Stimulated activated effector memory CD8-positive, alpha-beta T cell treated with anti-CD3 and anti-CD28 coated beads, Interleukin-12 subunit alpha, Interleukin-12 subunit beta, amount 100 ng/mL, for 72 hours (primary cell): ENCODE results near the gene SPACA6.
"Not testable (repeated sequence)": the region's sequence is repeated elsewhere in the genome, so short reads cannot be mapped to it uniquely, and the experiment has no call there.

Experiments
- ATAC-seq: fragments of 150-1000 bp; cut with Tn5 transposase; 2 replicates; pipeline ENCODE4 v1.10.0; 2021
- DNase-seq, 2 donors: peaks; one replicate each; pipeline ENCODE4 v3.0.0; 2021 to 2022; ENCODE audit warnings: low spot score in 2 of 2
- H3K27ac Mint-ChIP-seq: one replicate; pipeline ENCODE4 v1.8.0; 2022; ENCODE audit warnings: mild to moderate bottlenecking, mixed read lengths
- H3K36me3 Mint-ChIP-seq: one replicate; pipeline ENCODE4 v1.8.0; 2022; ENCODE audit warnings: mild to moderate bottlenecking, mixed read lengths
- H3K4me1 Mint-ChIP-seq: one replicate; pipeline ENCODE4 v1.8.0; 2022; ENCODE audit warnings: mixed read lengths
- H3K4me3 Mint-ChIP-seq: one replicate; pipeline ENCODE4 v1.8.0; 2022; ENCODE audit warnings: mild to moderate bottlenecking, mixed read lengths
- H3K9me3 Mint-ChIP-seq: one replicate; pipeline ENCODE4 v1.8.0; 2022; ENCODE audit warnings: mixed read lengths

The SPACA6 gene

DNA sequence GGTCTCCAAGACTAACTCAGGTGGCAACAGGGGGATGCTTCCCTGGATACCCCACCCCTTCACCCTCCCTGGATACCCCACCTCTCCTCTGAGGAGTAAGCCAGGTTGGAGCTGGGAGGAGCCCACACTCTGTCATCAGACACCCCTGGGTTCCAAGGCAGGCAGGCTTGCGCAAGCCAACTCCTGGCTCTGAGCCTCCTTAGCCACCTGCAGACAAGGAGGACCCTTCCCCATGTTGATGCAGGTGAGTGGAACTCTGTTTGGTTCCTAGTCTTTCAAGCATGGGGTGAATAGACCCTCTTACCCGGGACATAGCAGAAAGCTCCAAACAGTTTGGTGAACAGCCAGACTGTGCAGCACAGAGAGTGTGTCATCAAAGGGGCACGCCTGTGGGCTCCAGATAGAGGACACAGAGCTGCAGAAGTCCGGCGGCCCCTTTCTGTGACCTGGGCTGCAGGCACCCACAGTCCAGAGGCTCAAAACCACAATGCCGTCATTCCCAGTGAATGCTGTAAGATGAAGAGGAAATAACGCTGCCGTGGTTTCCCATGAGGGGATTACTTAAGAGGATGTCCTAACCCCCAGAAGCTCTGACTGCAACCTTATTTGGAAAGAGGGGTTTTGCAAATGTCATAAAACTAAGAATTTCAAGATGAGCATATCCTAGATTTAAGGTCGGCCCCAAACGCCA, 42.8 kb downstream of the SPACA6 start:
- Mint-ChIP-seq H3K36me3 (no peaks in the 10 kb centered on the region), H3K27ac (no peak overlapping the region), H3K4me1 (no peaks in the 10 kb centered on the region), H3K9me3 (peaks cover 1% of the 10 kb centered on the region), H3K4me3 (no peak overlapping the region)
- no peak for DNase-seq
- ATAC-seq, result peak; percentile 36

DNA sequence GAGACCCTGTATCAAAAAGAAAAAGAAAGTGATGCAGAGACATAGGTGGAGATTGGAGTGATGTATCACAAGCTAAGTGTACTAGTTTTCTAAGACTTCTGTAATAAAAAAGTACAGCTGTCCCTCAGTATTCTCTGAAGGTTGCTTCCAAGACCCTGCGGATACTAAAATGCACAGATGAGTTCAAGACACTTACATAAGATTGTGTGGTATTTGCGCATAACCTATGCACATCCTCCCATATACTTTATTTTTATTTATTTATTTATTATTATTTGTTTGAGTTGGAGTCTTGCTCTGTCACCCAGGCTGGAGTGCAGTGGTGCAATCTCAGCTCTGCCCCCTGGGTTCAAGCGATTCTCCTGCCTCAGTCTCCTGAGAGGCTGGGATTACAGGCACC, 44.3 kb downstream of the SPACA6 start:
- no peaks in the 10 kb centered on the region for H3K4me1 Mint-ChIP-seq
- H3K27ac Mint-ChIP-seq, result no peak overlapping the region
- no peak overlapping the region for H3K4me3 Mint-ChIP-seq
- no peaks in the 10 kb centered on the region for H3K36me3 Mint-ChIP-seq
- ATAC-seq (no peak), DNase-seq (no peak)
- no peaks in the 10 kb centered on the region for H3K9me3 Mint-ChIP-seq

- no peak for ATAC-seq
- H3K27ac Mint-ChIP-seq, result no peak overlapping the region
- H3K36me3 Mint-ChIP-seq, result no peaks in the 10 kb centered on the region
- H3K4me1 Mint-ChIP-seq, result no peaks in the 10 kb centered on the region
- DNase-seq, result no peak
- H3K4me3 Mint-ChIP-seq, result no peak overlapping the region
- H3K9me3 Mint-ChIP-seq, result no peaks in the 10 kb centered on the region
Observed at GRCh38 chr19:51737924-51738323, 44.8 kb downstream of the SPACA6 start.

GRCh38 chr19:51738523-51738922, 45.4 kb downstream of the SPACA6 start:
- H3K9me3 Mint-ChIP-seq, ATAC-seq, H3K27ac Mint-ChIP-seq, DNase-seq, H3K36me3 Mint-ChIP-seq, H3K4me1 Mint-ChIP-seq, H3K4me3 Mint-ChIP-seq: not testable (repeated sequence)

GRCh38 chr19:51739466-51740213, 46.5 kb downstream of the SPACA6 start:
- H3K4me1 Mint-ChIP-seq, result no peaks in the 10 kb centered on the region
- ATAC-seq (no peak), DNase-seq (no peak)
- no peaks in the 10 kb centered on the region for H3K9me3 Mint-ChIP-seq
- no peak overlapping the region for H3K4me3 Mint-ChIP-seq
- no peaks in the 10 kb centered on the region for H3K36me3 Mint-ChIP-seq
- no peak overlapping the region for H3K27ac Mint-ChIP-seq

GRCh38 chr19:51740356-51740755, 47.2 kb downstream of the SPACA6 start:
- ATAC-seq (no peak), DNase-seq (no peak)
- no peak overlapping the region for H3K4me3 Mint-ChIP-seq
- H3K36me3 Mint-ChIP-seq, result no peaks in the 10 kb centered on the region
- H3K27ac Mint-ChIP-seq, result no peak overlapping the region
- H3K9me3 Mint-ChIP-seq, result peaks cover 1% of the 10 kb centered on the region
- no peaks in the 10 kb centered on the region for H3K4me1 Mint-ChIP-seq

DNA sequence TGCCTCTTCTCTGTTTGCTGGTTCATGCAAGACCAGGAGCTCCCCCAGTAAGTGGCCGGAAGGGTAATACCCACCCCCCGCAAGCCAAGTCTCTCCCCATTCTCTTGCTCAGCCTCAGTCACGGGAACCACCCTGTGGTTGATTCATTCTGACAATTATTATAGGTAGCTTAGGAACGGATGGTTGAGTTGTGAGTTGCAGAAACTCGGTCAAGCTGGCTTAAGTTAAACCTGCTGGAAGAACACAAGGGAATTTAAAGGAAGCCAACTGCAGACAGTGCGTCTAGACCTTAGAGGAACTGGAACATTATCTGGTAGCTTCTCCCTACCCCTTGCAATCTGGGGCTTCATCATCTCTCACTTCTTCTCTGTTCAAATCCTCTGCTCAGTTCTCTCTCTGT, 49.7 kb downstream of the SPACA6 start:
- Mint-ChIP-seq H3K4me3 (no peak overlapping the region), H3K36me3 (no peaks in the 10 kb centered on the region), H3K27ac (no peak overlapping the region), H3K4me1 (no peaks in the 10 kb centered on the region), H3K9me3 (peaks cover 3% of the 10 kb centered on the region)
- ATAC-seq, result no peak
- DNase-seq, result no peak

GRCh38 chr19:51743405-51743804, 50.3 kb downstream of the SPACA6 start:
- ATAC-seq (no peak), DNase-seq (no peak)
- Mint-ChIP-seq H3K36me3 (no peaks in the 10 kb centered on the region), H3K27ac (no peak overlapping the region), H3K4me3 (no peak overlapping the region), H3K9me3 (peaks cover 6% of the 10 kb centered on the region), H3K4me1 (no peaks in the 10 kb centered on the region)

- H3K36me3 Mint-ChIP-seq, result no peaks in the 10 kb centered on the region
- DNase-seq (no peak), ATAC-seq (no peak)
- H3K4me3 Mint-ChIP-seq, result no peak overlapping the region
- H3K4me1 Mint-ChIP-seq, result no peaks in the 10 kb centered on the region
- H3K9me3 Mint-ChIP-seq, result peaks cover 13% of the 10 kb centered on the region
- no peak overlapping the region for H3K27ac Mint-ChIP-seq
Observed at GRCh38 chr19:51746731-51747130, 53.6 kb downstream of the SPACA6 start.

GRCh38 chr19:51749979-51750378, 56.8 kb downstream of the SPACA6 start:
- ATAC-seq (no peak), DNase-seq (no peak)
- Mint-ChIP-seq H3K4me1 (no peaks in the 10 kb centered on the region), H3K4me3 (no peak overlapping the region), H3K27ac (no peak overlapping the region), H3K36me3 (no peaks in the 10 kb centered on the region), H3K9me3 (peaks cover 16% of the 10 kb centered on the region)

DNA sequence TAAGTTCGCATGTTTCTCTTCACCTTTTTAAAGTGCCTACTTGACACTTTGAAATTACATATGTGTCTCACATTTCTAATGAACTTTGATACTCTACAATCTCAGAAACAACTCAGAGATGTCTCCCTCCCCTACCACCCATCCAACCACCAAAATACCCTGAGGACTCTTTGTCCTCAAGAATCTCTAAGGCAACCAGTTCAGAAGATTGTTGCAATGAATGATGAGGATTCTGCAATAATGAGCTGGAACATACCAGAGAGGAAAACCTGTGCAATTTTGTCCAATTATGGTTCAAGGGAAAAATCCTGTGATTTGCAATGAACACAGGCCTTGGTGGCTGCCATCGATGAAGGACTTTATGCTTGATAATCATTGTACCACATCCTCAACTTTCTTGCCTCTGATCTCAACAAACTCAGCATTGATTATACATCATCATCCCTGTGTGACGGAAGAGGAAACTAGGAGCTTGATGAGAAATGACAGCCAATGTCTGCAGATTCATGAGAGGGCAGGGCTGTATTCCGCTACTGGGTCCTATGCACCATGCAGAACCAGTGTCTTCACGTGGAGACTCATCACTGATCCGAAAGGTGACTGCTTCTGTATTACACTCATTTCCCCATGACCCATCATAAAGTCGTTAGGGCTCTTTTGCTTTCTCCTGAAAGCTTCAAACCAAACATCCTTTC, 57.4 kb downstream of the SPACA6 start:
- Mint-ChIP-seq H3K4me1 (no peaks in the 10 kb centered on the region), H3K27ac (no peak overlapping the region), H3K36me3 (no peaks in the 10 kb centered on the region), H3K9me3 (peaks cover 13% of the 10 kb centered on the region), H3K4me3 (no peak overlapping the region)
- ATAC-seq, result no peak
- no peak for DNase-seq

DNA sequence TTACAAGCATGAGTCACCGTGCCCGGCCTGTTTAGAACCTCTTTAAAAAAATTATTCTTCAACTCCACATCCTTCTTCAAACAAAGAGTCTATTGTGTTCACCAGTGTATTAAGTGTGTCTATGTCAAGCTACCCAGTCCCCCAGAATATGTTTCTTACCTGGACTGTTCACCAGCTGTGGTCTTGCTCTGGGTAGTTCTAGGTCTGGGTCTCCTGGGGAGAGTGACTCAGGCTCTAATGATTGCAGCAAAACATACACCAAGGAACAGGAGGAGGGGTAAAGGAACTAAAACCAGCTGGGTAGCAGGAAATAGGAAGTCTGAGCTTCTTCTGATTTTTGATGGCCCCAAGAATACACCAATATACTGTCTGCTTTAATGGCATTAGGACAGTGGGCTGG, 58.5 kb downstream of the SPACA6 start, which contains the start of gene FPR1:
Gene FPR1 (minus strand): TSS at position 224 of the 400 bp plus-strand sequence. CDS start 4,884 bp downstream, outside the sequence.
- Mint-ChIP-seq H3K4me3 (no peak within 1 kb of the TSS), H3K36me3 (no peaks in the 10 kb centered on the region), H3K27ac (no peak within 1 kb of the TSS), H3K9me3 (peaks cover 15% of the 10 kb centered on the region), H3K4me1 (no peaks in the 10 kb centered on the region)
- DNase-seq (no peak), ATAC-seq (no peak)

DNA sequence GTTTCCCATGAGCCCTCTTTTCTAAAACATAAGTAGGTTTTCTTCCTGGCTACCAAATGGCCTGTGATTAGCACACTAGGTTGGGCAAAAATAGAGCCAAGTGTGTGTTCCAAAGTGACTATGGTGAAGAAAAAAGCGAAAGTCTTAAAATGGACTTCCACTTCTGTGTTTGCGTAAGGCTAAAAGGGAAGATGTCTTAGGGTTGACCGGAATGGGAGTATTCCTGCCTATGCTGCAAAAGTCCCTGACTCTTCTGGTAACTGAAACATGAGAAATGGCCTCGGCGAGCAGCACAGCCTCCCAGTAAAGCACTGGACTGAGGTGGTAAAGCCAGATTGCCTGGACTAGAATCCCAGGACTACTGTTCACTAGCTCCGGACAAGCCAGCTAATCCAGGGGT, 61.0 kb downstream of the SPACA6 start:
- Mint-ChIP-seq H3K4me1 (no peaks in the 10 kb centered on the region), H3K36me3 (no peaks in the 10 kb centered on the region), H3K9me3 (peaks cover 14% of the 10 kb centered on the region), H3K4me3 (no peak overlapping the region), H3K27ac (no peak overlapping the region)
- no peak for DNase-seq
- no peak for ATAC-seq

DNA sequence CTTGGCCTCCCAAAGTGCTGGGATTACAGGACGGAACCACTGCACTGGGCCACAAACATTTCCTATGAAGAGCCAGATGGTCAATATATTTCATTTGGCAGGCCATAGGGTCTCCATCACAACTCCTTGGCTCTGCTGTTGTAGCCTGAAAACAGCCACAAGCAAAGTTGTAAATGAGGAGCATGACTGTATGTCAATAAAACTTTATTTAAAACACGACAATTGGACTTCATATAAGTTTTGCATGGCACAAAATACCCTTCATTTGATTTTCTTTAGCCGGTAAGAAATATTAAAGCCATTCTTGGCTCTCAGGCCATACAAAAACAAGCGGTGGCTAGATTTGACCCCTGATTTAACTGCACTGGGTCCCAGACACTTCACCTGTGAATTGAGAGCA, 61.6 kb downstream of the SPACA6 start:
- ATAC-seq, result no peak
- no peaks in the 10 kb centered on the region for H3K4me1 Mint-ChIP-seq
- no peak overlapping the region for H3K27ac Mint-ChIP-seq
- no peak for DNase-seq
- no peak overlapping the region for H3K4me3 Mint-ChIP-seq
- no peaks in the 10 kb centered on the region for H3K36me3 Mint-ChIP-seq
- peaks cover 13% of the 10 kb centered on the region for H3K9me3 Mint-ChIP-seq
